GM21723 (cell line): ENCODE data around the gene IGSF9.

Source experiments
- ATAC-seq: cut with Tn5 transposase; IDR thresholded peaks from one replicate; pipeline ENCODE4 v1.9.1; 2021; ENCODE audit warnings: mild to moderate bottlenecking, moderate library complexity; ENCODE audit not compliant: unreplicated experiment

IGSF9 gene

GRCh38 chr1:159947942-159948341 lies 2.5 kb upstream of the IGSF9 start:
- ATAC-seq = no peak

- ATAC-seq = no peak
Observed at GRCh38 chr1:159946242-159947187, 1.1 kb upstream of the IGSF9 start.

DNA sequence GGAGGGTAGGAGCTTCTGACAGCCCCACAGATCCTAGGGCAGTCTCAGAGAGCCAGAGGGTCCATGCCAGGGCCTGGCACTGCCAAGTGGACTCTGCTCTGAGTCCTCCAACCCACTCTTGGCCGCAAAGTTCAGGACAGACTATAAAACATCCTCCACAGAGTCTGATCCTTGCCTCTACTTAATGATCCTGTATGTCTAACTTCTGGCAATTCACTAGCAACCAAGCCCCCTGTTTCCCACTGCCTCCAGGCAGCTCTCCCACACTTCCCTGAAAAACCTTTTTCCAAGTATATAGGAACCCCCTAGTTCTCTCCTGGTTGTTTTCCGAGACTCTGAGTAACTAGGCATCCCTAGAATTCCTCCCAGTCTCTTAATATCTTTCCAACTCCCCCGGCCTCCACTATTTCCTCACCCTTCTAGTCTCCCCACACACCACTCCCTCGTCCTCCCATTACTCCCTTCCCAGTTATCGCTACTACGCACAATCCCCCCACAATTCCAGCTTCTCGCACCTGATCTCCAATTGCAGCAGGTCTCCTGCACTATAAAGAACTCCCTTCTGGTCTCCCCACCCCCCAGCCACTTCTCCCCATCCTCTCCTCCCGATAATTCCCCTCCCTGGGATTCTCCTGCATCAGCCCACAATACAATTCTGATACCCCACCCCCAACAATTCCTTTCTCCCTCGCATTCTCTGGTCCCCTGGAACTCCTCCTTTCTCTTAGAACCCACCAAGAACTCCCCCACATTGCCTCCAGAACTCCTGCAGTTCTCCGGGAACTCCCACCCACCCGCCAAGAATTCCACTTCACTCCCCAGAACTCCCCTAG lies 574 bp downstream of the IGSF9 start:
- ATAC-seq = no peak

GRCh38 chr1:159943908-159944622 lies 1.3 kb downstream of the IGSF9 start:
- ATAC-seq = no peak

DNA sequence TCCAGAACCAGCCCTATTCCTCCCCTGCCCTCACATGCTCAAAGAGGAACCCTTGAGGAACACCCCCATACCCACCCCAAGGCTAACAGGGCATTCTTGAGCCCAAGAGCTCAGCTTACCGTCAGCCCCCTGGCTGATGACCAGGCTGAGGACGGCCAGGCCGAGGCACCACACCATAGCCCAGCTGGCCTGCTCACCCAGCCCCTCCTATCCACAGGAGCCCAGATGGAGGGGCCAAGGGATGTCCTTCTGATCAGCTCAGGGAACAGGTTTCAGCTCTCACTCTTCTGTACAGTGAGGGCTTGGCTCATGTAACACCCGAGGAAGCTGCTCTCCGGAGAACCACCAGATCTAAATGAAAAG lies 2.2 kb downstream of the IGSF9 start:
- no peak for ATAC-seq

DNA sequence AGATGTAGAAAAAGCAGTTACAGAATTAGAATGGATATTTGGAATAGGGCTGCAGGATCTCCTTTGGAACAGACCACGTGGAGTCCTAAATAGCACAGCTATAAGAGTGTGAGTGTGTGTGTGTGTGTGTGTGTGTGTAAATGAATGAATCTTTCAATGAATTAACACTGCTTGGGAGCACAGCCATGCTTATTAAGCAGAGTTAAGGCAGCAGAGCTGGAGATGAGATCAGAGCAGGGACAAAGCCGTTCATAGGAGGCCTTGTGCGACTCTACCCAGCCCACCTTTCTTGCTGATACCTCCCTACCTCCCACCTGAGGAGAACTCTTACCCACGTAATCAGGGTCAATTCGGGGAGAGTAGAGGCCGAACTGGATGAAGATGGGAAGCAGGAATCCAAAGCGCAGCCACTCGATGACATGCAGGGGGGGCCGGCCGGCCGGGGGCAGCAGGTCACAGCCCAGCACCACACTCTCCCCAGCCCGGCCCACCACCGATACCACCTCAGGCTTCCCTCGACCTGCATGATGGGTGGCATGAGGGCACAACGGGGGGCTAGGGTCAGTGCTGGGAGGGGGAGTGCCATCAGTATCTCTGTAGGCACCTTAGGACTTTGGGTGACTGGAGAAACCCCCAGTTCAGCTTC lies 2.7 kb downstream of the IGSF9 start:
- ATAC-seq = no peak

DNA sequence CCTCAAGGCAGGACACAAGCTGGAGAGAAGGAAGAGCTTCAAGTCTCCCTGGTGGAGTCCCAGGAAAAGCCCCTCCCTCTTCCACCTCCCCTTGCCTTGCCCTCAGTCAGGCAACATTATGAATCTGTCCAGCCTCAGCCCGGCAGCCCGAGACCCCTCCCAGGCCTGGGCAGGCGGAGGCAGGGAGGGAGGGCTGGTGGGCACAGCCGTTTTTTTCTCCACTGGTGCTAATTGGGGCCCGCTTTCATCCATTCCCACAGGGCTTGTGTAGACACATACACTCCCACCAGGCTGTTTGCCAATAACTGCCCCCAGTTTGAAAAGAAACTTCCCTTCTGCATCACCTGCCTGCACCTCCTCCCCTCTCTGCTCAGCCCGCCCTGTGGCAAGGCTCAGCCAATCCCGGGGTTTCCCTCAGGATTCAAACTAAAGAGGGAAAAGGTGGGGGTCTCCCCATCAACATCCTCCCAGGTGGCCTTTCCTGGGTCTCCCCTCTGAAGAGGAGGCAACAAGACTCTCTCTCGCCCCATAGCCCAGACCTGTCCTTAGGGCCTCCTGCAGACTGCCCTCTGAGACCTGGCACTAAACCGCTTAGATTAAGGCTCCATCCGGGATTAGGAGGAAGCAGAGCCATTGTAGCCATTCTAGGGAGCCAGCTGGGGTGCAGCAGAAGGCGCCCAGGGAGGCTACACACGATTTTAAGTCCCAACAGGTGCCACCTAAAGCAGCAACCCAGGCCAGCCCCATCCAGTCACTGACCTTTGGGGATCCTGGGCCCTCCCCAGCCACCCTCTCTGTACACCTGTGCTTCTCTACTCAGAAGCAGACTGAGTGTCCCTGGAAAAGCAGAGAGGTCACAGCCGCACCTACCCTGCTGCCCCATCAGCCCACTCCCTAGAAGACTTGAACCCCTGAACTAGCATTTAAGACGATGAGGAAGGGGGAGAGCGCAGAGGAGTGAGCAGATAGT lies 3.5 kb downstream of the IGSF9 start:
- ATAC-seq = no peak

DNA sequence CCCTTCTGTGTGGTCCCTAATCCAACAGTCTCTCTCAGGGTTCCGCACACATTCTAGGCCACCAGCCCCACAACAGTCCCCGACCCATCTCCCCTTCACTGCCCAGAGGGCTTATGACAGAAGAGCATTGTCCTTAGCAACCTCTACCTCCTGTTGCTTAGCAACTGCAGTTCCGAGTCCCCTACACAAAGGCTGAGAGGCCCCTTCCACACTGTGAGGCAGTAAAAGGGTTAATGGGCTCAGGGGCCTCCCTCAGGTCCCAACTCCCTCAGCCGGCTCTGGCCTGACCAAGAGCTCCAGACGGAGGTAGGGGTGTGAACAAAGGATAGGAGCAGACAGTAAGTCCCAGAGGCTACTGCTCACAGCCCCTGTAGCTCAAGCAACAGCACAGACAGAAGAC lies 4.3 kb downstream of the IGSF9 start:
- no peak for ATAC-seq

GRCh38 chr1:159940006-159940620 lies 5.3 kb downstream of the IGSF9 start:
- no peak for ATAC-seq

- no peak for ATAC-seq
Observed at GRCh38 chr1:159939678-159940002, 5.8 kb downstream of the IGSF9 start.

- no peak for ATAC-seq
Observed at GRCh38 chr1:159938905-159939677, 6.3 kb downstream of the IGSF9 start.

DNA sequence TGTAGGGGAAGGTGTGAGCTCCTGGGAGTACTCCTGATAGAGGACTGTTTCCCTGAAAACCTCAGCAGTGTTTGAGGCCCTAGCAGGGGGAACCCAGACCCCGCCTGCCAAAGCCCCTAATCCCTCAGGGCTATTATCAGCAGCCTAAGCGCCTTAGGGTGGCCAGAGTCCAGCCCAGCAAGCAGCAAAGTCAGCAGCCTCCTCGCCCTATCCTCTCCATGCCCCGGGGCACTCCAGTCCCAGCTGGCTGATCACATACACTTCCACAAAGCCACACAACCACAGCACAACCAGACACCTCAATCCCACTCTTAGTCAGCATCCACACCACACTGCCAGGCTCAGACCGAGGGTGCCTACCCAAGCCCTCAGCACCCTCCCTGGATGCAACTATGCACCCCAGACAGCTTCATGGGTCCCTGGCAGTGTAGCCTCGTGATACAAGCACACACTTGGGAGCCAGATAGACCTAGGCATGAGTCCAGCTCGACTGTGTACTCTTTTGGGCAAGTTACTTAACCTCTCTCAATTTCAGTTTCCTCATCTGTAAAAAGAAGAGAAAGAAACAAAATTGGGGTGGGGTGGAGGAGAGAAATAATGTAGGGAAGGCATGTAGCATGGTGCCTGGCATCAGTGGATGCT lies 7.1 kb downstream of the IGSF9 start:
- no peak for ATAC-seq

DNA sequence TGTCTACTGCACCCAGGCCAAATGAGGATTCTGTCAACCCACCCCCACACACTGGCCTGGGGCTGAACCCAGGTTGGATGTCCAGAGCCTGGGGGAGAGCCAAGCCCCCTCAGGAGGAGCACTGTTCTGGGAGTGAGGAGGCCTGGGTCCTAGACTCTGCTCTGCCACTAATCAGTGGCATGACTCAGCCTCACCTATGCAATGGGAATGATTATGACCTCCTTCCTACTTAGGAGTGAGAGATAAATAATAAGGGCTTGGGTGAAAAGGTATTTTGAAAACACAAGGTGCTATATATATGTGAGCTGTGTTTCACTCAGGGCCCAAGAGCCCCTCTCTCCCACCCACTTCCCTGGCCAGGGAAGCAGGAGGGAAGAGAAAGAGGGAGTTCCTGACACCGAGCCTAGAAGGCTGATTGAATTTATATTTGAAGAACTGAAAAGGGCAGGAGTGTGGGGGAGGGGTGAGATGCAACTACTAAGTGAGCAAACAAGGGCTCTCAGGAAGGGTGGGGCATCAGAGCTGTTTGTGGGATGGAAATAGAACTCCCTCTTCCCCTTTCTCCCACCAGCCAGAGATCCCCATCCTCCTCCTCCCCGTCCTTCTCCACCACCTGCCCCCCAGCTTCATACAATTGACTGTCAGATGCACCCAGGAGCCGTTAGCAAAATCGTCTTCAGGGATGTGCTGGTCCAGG lies 8.2 kb downstream of the IGSF9 start:
- ATAC-seq = no peak

GRCh38 chr1:159936273-159936904 lies 9.0 kb downstream of the IGSF9 start:
- ATAC-seq = peak; percentile 58

DNA sequence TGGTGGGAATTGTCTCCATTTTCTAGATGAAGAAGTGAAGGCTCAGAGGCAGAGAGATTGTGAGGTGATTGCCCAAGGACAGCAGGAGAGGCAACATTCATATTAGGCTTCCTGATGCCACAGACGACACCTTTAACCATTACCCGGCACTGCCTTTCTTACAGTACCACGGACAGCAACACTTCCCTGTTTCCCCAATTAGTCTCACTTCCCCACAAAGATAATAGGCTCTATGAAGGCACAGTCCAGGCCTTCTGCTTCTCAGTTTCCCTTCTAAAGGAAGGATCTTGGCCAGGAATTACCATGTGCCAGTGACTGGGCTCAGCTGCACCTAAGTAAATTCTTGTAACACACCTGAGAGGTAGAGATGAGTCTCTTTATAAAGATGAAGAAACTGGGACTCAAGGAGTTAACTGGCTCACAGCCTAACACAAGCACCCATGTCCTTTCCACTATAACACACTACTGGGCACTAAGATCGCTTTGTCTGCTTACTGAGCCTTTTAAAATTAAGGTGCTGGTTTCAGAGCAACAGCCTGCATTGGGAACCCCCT lies 9.6 kb downstream of the IGSF9 start:
- no peak for ATAC-seq

- no peak for ATAC-seq
Observed at GRCh38 chr1:159935305-159935704, 10.1 kb downstream of the IGSF9 start.
